Thoracic aorta (tissue), 2 donors: Measurements from ENCODE around the gene MAP7D2. TPM values are rescaled to one million over a fixed set of nuclear protein-coding genes. Genes with fewer than 3 reads are reported as not detected.

Experiments used
- ATAC-seq: fragments of 150-250 bp; one replicate; pipeline ENCODE4 v1.8.0; 2017; ENCODE audit warnings: low read depth; ENCODE audit not compliant: insufficient number of reproducible peaks, low FRiP score
- DNase-seq: peaks from one replicate; pipeline ENCODE4 v3.0.0-alpha.2; 2020; ENCODE audit warnings: low spot score
- H3K27ac ChIP-seq, 2 donors: fragments of 200-600 bp; sonication (generic); 1 replicate in 1 of 2; 2 replicates in 1 of 2; pipeline ENCODE4 v1.5.1; 2016; ENCODE audit warnings: mild to moderate bottlenecking in 2 of 2, moderate library complexity in 2 of 2
- H3K27me3 ChIP-seq: fragments of 200-600 bp; sonication (generic); replicated peaks from 2 replicates; pipeline ENCODE4 v1.6.0; 2016; ENCODE audit warnings: mild to moderate bottlenecking; ENCODE audit not compliant: insufficient read depth
- H3K36me3 ChIP-seq: fragments of 200-600 bp; sonication (generic); one replicate; pipeline ENCODE4 v1.5.1; 2016
- H3K4me1 ChIP-seq, 2 donors: fragments of 200-600 bp; sonication (generic); 1 replicate in 1 of 2; 2 replicates in 1 of 2; pipeline versions ENCODE4 v1.5.1 to v1.6.0; 2016; ENCODE audit warnings: low read depth in 2 of 2, mild to moderate bottlenecking in 1 of 2; ENCODE audit not compliant: control insufficient read depth in 1 of 2
- H3K4me3 ChIP-seq: fragments of 200-600 bp; sonication (generic); 2 replicates; pipeline ENCODE4 v1.5.1; 2016; ENCODE audit warnings: mild to moderate bottlenecking
- H3K9me3 ChIP-seq: fragments of 200-600 bp; sonication (generic); 2 replicates; pipeline ENCODE4 v1.5.1; 2016
- CTCF ChIP-seq: fragments of 200-600 bp; sonication (generic); IDR thresholded peaks from one replicate; pipeline ENCODE4 v1.5.1; 2019; ENCODE audit warnings: antibody characterized with exemption
- total RNA-seq, 2 donors: library from RNA; depleted of rRNA; stranded (reverse); fragments of >200 nt; gene quantifications; one replicate each; pipeline versions ENCODE4 v1.1.0 to v1.2.3, GENCODE V29; 2016

MAP7D2 gene
- total RNA-seq, 2 donors from 2014 or later = 0.14 TPM; not detected in 1

- H3K4me3 ChIP-seq = no peak overlapping the region
- H3K36me3 ChIP-seq = no peaks in the 10 kb centered on the region
- no peak for TF ChIP-seq CTCF
- no peaks in the 10 kb centered on the region for H3K9me3 ChIP-seq
- no peak for ATAC-seq
- no peak for DNase-seq
- no peaks in the 10 kb centered on the region for H3K4me1 ChIP-seq
- H3K27ac ChIP-seq = no peak overlapping the region
- H3K27me3 ChIP-seq = no peaks in the 10 kb centered on the region
Measured at GRCh38 chrX:20028588-20028987, 88.1 kb downstream of the MAP7D2 start.

- DNase-seq = no peak
- no peaks in the 10 kb centered on the region for H3K9me3 ChIP-seq
- ATAC-seq = no peak
Measured at GRCh38 chrX:20026278-20026677, 90.4 kb downstream of the MAP7D2 start.

GRCh38 chrX:20019672-20020365, 96.9 kb downstream of the MAP7D2 start:
- TF ChIP-seq CTCF = no peak
- no peaks in the 10 kb centered on the region for H3K27me3 ChIP-seq
- H3K27ac ChIP-seq = no peak overlapping the region
- H3K36me3 ChIP-seq = no peaks in the 10 kb centered on the region
- H3K4me1 ChIP-seq = no peaks in the 10 kb centered on the region
- no peaks in the 10 kb centered on the region for H3K9me3 ChIP-seq
- no peak for DNase-seq
- H3K4me3 ChIP-seq = no peak overlapping the region
- no peak for ATAC-seq

More at GRCh38 chrX:20026278-20026677, 90.4 kb downstream of the MAP7D2 start:
- H3K27me3 ChIP-seq = no peaks in the 10 kb centered on the region
- H3K27ac ChIP-seq = no peak overlapping the region
- no peaks in the 10 kb centered on the region for H3K36me3 ChIP-seq
- no peak for TF ChIP-seq CTCF
- no peak overlapping the region for H3K4me3 ChIP-seq
- no peaks in the 10 kb centered on the region for H3K4me1 ChIP-seq

- no peaks in the 10 kb centered on the region for H3K4me1 ChIP-seq
- ATAC-seq (no peak), DNase-seq (no peak)
- no peak overlapping the region for H3K27ac ChIP-seq
- no peaks in the 10 kb centered on the region for H3K27me3 ChIP-seq
- H3K4me3 ChIP-seq = no peak overlapping the region
- TF ChIP-seq CTCF = no peak
- H3K36me3 ChIP-seq = no peaks in the 10 kb centered on the region
- no peaks in the 10 kb centered on the region for H3K9me3 ChIP-seq
Measured at GRCh38 chrX:20016616-20016945, 100.1 kb downstream of the MAP7D2 start.

- Histone ChIP-seq H3K4me3 (no peak overlapping the region), H3K27me3 (no peaks in the 10 kb centered on the region), H3K36me3 (no peaks in the 10 kb centered on the region), H3K9me3 (no peaks in the 10 kb centered on the region), H3K4me1 (no peaks in the 10 kb centered on the region), H3K27ac (no peak overlapping the region)
- DNase-seq = no peak
- ATAC-seq = no peak
- TF ChIP-seq CTCF = no peak
Measured at GRCh38 chrX:20015945-20016615, 100.6 kb downstream of the MAP7D2 start.
